IPS-20b (cell line): Measurements from ENCODE around the gene CD200R1L.

Experiments used
- H3K27ac ChIP-seq: one replicate; pipeline ENCODE4 v1.5.1; 2013; ENCODE audit warnings: low read length
- H3K27me3 ChIP-seq: 2 replicates; pipeline ENCODE4 v1.6.1; 2013; ENCODE audit warnings: mild to moderate bottlenecking, low read length, inconsistent platforms; ENCODE audit not compliant: insufficient read depth
- H3K36me3 ChIP-seq: 2 replicates; pipeline ENCODE4 v1.6.1; 2013; ENCODE audit warnings: low read depth, mild to moderate bottlenecking, inconsistent platforms, low read length, moderate library complexity; ENCODE audit not compliant: insufficient read depth
- H3K4me1 ChIP-seq: 2 replicates; pipeline ENCODE4 v1.6.1; 2013; ENCODE audit warnings: mild to moderate bottlenecking, control low read depth, inconsistent platforms, low read length, moderate library complexity; ENCODE audit not compliant: insufficient read depth
- H3K4me3 ChIP-seq: 2 replicates; pipeline ENCODE4 v1.5.1; 2013; ENCODE audit warnings: mild to moderate bottlenecking, low read length, inconsistent platforms
- H3K9ac ChIP-seq: 2 replicates; pipeline ENCODE4 v1.6.1; 2013; ENCODE audit warnings: low read depth, mild to moderate bottlenecking, inconsistent platforms, low read length, moderate library complexity
- H3K9me3 ChIP-seq: 2 replicates; pipeline ENCODE4 v1.6.1; 2013; ENCODE audit warnings: mild to moderate bottlenecking, low read depth, low read length, inconsistent platforms; ENCODE audit not compliant: insufficient read depth

Gene CD200R1L

DNA sequence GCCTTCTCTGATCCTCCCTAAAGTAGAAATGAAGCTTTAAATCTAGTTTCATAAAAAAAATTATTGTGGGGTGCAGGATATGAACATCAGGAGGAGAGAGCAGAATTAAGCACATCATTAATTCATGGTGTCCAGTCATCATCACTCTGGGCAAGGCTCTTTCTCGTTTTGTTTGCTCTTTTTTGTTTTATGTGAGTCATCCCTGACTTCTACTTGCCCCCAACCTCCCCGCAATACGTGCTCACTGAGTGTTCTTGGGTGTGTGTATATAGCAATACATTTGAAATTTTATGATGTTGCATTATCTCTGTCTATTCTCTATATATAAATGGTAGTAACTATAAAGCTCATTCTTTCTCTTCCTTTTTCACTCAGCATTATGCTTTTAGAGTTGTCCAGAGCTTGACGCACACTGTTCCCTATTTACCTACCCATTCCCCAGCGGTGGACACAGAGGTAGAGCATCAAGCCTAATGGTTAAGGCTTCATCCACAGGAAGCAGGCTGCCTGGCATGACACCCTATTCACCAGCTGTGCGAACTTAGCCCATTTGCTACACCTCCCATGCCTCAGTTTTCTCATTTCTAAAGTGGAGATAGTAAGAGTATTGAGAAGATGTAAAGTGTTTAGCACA lies 72.3 kb downstream of the CD200R1L start:
- Histone ChIP-seq H3K4me1 (0 out of 2 replicates have a peak, but pooled peaks cover 5% of the 10 kb centered on the region), H3K4me3 (no peak overlapping the region), H3K27ac (no peak overlapping the region), H3K36me3 (no peaks in the 10 kb centered on the region), H3K27me3 (no peaks in the 10 kb centered on the region), H3K9me3 (no peaks in the 10 kb centered on the region), H3K9ac (no peak overlapping the region)

DNA sequence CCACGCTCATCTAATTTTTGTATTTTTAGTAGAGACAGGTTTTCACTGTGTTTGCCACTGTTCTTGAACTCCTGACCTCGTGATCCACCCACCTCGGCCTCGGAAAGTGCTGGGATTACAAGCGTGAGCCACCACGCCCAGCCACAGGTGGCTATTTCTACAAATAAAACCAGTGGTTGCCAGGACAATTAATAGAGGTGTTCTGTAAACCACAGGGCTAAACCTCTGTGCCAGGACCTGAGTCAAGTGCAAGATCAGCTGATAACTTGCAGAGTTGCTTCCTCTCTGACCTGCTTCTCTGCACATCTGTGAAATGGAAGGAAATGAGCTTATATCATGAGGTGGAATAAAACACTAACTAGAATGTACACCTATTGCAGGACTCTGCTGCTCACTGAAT lies 72.8 kb downstream of the CD200R1L start:
- Histone ChIP-seq H3K27me3 (no peaks in the 10 kb centered on the region), H3K4me3 (no peak overlapping the region), H3K9me3 (no peaks in the 10 kb centered on the region), H3K27ac (no peak overlapping the region), H3K9ac (no peak overlapping the region), H3K4me1 (0 out of 2 replicates have a peak, but pooled peaks cover 6% of the 10 kb centered on the region), H3K36me3 (no peaks in the 10 kb centered on the region)

DNA sequence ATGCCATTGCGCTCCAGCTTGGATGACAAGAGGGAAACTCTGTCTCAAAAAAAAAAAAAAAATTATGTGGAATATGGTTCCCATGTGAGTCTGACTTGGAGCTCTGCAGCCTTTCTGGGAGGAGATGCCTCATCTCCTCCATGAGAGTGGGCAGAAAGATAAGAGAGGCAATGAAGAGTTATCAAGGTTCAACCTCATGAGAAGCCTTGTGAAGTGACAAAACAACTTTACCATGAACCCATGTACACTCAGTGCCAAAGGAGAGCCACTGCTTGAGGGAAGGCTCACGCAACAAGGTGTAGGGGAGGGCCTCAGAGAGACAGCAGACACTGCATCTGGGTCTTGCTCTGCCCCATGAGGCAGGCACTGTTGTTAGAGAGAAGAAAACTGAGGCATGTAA lies 75.7 kb downstream of the CD200R1L start:
- no peaks in the 10 kb centered on the region for H3K27me3 ChIP-seq
- no peaks in the 10 kb centered on the region for H3K9me3 ChIP-seq
- H3K4me3 ChIP-seq, result no peak overlapping the region
- 0 out of 2 replicates have a peak, but pooled peaks cover 6% of the 10 kb centered on the region for H3K4me1 ChIP-seq
- no peak overlapping the region for H3K27ac ChIP-seq
- no peaks in the 10 kb centered on the region for H3K36me3 ChIP-seq
- no peak overlapping the region for H3K9ac ChIP-seq

DNA sequence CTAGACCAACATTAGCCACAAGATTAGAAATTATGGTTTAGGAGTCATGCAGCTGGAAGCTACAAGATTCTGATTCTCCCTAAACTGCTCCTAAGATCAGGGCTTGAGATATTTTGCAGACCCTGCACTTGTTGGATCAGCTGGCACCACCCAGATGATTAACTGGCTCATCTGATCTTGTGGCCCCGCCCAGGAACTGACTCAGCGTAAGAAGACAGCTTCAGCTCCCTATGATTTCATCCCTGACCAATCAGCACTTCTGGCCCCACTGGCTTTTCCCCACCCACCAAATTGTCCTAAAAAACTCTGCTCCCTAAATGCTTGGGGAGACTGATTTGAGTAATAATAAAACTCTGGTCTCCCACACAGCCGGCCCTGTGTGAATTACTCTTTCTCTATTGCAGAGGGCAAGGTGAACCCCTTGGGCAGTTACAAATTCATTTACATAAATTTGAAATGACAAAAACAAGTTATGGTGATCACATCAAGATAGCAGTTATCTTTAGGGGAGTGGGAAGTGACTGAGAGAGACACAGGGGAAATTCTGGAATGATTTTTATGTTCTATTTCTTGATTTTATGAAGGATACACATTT lies 76.5 kb downstream of the CD200R1L start:
- H3K27ac ChIP-seq, result peak overlapping the region; percentile 18
- H3K4me1 ChIP-seq, result 0 out of 2 replicates have a peak, but pooled peaks cover 6% of the 10 kb centered on the region
- H3K27me3 ChIP-seq, result no peaks in the 10 kb centered on the region
- H3K36me3 ChIP-seq, result no peaks in the 10 kb centered on the region
- no peaks in the 10 kb centered on the region for H3K9me3 ChIP-seq
- no peak overlapping the region; the same call in 1 of the 2 replicates for H3K9ac ChIP-seq
- no peak overlapping the region for H3K4me3 ChIP-seq

DNA sequence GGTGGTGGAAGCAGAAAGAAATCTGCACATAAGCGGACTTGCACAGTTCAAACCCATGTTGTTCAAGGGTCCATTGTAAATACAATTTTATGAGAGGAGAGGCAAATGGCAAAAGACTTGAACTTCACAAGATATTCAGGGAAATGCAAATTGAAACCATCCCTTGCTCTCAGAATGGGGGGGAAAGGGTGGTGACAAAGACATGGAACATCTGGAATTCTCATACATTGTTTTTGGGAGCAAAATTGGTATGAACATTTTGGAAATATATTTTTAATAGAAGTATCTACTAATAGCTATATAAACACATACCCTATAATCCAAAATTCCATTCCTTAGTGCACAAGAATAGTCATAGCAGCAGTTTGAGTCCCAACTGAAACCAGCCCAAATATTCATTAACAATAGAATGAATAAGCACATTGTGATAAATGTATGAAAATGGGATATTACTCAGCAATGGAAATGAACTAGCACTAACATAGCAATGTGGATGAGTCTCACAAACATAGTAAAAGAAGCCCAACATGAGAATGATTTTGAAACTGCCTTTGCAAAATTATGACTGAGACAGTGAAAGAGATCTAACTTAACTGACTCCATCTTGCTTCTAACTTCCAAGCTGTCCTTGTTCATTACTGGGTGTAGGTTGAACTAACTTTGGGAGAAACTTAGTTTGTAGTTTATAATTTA lies 77.2 kb downstream of the CD200R1L start:
- Histone ChIP-seq H3K4me1 (0 out of 2 replicates have a peak, but pooled peaks cover 6% of the 10 kb centered on the region), H3K36me3 (no peaks in the 10 kb centered on the region), H3K9me3 (no peaks in the 10 kb centered on the region), H3K27ac (peak overlapping the region; percentile 18), H3K27me3 (no peaks in the 10 kb centered on the region), H3K9ac (no peak overlapping the region), H3K4me3 (no peak overlapping the region)

DNA sequence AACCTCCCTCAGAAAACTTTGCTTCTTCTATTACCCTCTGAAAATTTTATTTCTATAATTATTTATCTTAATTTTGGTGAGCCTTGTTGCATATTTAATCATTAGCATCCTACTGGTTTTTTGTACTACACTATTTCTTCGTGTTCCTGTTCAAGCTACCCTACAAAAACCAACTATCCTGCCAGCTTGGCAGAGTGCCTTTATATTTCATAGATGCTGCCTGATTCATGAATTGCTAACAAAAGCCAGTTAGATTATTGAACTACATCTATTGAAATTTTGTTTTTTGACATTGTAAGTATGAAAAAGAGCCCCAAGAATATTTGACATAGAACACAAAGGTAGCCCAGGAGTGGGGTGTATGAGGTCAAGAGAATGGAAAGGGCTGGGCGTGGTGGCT lies 78.9 kb downstream of the CD200R1L start:
- H3K9ac ChIP-seq, result no peak overlapping the region
- no peaks in the 10 kb centered on the region for H3K36me3 ChIP-seq
- no peaks in the 10 kb centered on the region for H3K9me3 ChIP-seq
- H3K4me3 ChIP-seq, result no peak overlapping the region
- 0 out of 2 replicates have a peak, but pooled peaks cover 6% of the 10 kb centered on the region for H3K4me1 ChIP-seq
- H3K27me3 ChIP-seq, result no peaks in the 10 kb centered on the region
- H3K27ac ChIP-seq, result no peak overlapping the region

DNA sequence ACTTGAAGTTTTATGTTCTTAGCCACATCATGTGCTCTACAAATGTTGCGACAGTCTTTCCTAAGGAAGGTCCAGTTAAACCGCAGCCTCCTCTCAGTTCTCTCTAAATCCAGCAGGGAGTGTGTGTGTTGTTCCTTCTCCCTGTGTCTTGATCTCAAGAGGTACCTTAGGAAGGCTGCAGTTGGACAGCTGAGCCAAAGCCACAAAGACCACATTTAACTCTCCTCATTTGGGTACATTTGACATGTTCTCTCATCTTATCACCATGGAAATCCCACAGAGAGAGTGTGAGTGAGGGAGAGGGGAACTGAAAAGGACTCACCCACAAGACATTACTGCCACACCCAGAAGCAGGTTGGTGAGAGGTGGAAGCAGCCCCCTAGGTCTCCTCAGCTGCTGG lies 79.5 kb downstream of the CD200R1L start:
- no peak overlapping the region for H3K27ac ChIP-seq
- no peak overlapping the region for H3K4me3 ChIP-seq
- 0 out of 2 replicates have a peak, but pooled peaks cover 6% of the 10 kb centered on the region for H3K4me1 ChIP-seq
- H3K9ac ChIP-seq, result no peak overlapping the region
- H3K36me3 ChIP-seq, result no peaks in the 10 kb centered on the region
- H3K27me3 ChIP-seq, result no peaks in the 10 kb centered on the region
- no peaks in the 10 kb centered on the region for H3K9me3 ChIP-seq
